HG03066 (cell line): Measurements from ENCODE around the gene TIAM2.
"Not testable (repeated sequence)": the region's sequence is repeated elsewhere in the genome, so short reads cannot be mapped to it uniquely, and the experiment has no call there.

Experiments
- ATAC-seq: cut with Tn5 transposase; IDR thresholded peaks from one replicate; pipeline ENCODE4 v1.9.1; 2021; ENCODE audit warnings: low read depth; ENCODE audit not compliant: unreplicated experiment

Gene TIAM2

DNA sequence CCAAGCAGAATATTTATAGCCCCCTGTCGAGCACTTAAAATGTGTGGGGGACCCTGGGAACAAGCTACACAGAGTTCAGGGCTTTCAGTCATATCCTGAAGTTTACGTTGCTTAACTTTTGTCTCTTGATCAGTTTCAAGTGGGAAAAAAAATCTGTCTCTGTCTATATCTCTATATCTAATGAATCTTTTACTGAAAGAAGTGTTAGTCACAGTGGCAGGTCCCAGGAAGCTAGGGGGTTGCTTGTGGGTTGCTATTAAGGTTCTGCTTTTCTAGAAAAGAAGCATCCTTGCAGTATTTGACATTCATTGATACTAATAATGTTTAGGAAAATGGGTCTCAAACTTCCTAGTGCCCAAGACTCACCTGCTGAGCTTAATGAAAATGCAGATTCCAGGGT, 192.0 kb downstream of the TIAM2 start:
- no peak for ATAC-seq

DNA sequence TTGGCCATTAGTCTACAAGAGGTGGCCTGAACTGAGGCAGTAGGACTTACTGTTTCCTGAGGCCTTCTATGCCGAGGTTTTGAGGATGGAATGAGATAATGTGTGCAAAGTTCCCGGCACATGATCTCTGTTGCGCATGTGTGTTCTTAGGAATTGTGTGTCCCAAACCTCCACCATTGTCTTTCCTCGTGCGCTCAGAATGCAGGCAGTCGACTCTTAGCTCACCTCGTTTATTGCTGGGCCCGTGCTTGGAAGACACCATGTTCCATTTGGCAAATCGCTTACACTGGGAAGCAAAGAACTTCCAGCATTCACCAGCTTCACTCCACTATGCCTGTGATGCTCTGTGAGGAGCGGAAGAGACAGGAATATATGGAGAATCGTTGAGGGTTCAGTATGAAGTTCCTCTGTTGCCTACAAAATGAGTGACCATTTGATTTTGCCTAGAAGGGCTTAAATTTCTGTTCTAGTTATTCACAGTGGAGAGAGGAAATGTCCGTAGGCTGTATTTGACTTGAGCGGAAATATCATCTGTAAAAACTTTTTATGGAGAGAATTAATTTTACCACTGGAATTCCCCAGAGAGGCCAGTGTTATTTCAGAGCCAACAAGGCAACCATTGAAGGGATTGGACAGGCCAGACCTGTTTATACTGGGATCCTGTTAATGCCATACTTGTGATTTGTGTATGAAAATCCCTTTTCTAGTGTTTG, 193.0 kb downstream of the TIAM2 start:
- no peak for ATAC-seq

DNA sequence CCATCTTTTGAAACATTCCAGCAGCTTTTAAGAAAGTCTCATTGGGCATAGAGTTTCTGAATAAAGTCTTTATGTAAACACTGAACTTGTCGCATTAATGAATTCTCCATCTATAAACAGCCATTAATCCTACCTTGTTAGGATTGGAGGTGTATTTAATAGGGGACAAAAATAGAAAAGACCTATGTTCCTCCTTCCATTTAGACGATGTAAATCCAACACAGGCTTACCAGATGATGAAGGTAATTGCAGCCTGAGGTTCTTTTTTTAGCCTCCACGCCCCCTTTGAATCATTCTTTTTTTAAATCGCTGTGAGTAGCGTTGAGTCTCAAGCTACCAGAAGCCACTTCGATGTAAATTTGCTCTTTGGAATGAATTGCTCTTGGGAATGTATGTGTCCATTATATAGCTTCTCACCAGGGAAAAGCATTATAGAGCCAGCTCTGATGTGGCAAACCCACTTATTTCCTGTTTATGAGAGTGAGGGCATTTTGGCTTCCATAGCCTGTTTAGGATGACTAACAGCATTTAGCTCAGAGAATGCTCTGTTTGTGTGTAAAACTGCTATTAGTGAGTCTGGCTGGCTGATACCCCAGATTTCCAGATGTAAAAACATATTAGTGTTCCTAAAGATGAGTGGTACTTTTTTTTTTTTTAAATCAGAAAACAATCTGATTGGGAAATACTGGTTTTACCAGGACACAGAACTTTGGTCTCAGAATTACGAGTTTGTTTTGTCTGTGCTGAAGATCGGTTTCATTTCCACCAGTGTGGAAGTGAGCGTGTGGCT, 193.8 kb downstream of the TIAM2 start:
- ATAC-seq = no peak

DNA sequence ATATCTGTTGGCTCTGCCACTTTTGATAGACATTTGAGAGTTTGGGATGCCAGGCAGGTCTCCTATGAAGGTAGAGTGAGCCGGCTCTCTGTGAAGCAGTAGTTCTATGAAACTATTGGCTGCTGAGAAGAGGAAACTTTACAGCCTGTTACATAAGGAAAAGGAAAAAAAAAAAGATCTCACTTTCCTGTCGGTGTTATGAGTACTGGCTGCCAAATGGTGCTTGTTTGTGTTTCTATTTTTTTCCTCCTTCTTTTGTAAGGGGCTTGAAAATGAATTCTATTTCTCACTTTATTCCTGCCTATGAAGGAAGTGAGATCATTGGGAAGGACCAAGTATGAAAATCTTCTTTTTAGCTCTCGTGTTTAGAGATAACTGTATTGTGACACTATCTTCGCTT, 195.6 kb downstream of the TIAM2 start:
- no peak for ATAC-seq

DNA sequence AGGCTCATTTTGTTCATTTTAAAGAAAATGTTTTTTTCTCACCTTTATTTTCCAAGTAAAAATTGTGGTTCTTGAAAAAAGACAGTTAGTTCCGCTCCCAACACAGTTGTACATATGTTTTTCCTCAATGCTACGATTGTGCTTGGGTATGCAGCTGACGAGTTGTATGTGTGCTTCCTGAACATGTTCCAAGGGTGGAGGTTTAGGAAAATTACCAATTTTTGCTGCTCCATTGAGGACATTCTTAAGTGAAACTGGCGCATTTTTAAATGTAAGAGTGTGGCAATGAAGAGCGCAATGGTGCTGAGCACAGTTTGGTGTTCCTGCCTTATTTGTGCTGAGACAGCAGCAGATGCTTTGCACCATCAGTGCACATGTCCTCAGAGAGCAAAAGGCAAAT, 198.4 kb downstream of the TIAM2 start:
- ATAC-seq = no peak

DNA sequence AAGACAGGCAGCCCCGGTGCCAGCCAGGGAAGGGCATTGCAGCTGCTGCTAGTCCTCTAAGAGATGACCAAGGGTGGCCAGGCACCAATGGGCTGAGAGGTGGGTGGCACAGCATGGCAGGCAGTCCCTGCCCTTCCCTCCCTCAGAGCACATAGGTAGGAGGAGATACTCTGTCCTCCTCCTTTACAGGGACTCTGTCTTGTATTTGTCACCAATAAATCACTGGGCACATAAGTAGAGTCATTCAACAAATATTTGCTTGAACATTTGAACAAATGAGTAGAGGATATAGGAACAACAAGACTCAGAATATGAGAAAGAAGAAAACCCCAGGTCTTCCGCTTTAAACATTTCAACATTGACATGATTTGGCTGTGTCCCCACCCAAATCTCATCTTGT, 199.3 kb downstream of the TIAM2 start:
- ATAC-seq = no peak

DNA sequence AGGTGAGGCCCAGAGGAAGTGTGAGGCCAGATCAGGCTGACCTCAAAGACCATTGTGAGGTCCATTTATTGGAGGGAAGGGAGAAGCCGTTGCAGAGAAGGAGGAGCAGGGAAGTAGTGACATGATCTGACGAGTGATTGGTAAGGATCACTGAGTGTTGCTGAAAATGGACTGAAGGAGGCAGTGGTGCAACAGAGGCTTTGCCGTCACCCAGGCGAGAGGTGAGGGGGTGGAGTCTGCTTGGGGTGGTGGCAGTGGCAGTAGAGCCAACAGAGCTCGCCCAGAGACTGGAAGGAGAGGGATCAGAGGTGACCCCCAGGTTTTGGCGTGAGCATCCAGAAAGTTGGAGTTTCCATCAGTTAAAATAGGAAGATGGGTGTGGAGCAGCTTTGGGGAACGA, 200.8 kb downstream of the TIAM2 start:
- no peak for ATAC-seq

DNA sequence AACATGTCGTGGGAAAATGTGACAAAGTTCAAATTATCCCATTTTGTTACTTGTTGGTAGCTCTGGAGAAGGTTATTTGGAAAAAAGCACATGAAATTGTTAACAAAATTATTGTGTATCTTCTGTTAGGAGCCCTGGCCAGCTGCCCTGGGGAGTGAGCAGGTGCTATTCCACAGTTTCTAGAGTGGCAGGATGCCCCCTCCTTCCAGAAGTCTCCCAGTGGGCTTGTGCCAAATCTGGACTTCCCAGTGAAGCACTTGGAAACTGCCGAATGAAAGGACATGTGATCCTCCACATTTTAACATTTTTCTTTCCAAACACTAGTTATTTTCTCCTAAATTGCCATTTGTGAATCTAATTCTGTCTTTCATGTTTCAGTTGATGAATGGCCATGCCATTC, 201.8 kb downstream of the TIAM2 start:
- no peak for ATAC-seq

DNA sequence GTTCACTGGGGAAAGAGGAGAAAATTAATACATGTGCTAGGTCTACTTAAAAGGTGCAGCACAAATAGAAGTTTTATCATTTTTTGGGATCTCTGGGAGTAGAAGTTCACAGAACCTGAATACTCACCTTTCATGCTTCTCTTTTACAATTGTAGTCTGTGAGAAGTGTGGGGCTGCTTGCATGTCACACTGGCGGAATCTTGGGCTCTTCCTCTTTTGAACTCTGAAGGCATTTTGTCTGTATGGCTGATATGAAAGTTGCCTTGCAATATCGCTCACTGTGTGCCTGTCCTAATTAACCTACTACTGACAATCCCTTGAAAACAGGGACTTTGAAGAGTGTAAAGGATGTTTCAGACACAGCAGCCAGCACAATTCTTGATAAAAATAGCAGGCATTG, 202.8 kb downstream of the TIAM2 start:
- ATAC-seq = no peak

DNA sequence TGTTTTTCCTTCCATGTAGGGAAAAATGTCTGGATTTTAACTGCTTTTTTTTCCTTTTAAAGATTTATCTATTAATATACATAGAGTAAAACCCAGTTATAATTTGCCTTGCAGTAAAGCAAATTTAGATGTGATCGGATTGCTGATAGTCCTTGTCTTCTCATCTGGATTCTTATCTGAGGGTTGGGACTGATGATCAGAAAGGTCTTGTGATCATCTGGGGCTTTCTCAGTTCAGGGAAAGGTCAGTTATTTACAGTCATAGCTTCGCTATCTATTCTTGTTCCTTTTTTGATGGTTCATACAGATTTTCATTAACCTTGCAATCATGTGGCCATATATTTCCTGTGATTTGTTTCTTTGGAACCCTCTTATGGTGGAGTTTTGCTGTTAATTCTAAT, 204.9 kb downstream of the TIAM2 start:
- no peak for ATAC-seq

DNA sequence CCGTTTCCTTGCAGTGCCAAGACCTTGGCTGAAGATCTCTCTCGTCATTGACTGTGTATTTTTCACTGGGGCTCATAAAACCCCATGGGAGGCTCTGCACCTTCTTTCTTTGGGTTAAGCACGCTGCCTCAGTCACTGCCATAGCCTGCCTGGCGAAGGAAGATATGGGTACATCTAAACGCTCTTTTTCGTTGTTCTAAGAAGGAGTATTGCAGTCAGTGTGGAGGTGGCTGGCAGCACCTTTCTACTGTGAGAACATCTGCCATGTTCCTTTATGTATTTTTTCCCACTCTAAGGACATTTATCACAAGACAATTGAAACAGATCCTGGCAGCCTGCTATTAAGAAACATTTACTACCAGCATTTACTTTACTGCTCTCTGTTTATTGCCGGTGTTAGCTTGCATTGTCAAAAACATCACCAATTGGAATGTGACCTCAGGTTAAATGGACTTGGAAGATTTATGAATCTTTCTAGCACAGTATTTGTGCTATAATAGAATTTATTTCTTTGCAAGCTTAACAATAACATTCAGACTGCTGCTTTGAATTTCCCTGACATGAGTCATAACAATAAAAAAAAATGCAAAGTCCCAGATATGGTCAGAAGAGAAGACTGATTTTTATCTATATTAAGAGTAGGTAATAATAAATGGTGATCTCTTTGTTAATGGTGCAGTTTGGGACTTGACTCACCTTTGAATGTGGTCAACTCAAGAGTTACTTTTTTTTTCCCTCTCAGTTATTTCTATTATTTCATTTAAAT, 206.5 kb downstream of the TIAM2 start:
- ATAC-seq = no peak

DNA sequence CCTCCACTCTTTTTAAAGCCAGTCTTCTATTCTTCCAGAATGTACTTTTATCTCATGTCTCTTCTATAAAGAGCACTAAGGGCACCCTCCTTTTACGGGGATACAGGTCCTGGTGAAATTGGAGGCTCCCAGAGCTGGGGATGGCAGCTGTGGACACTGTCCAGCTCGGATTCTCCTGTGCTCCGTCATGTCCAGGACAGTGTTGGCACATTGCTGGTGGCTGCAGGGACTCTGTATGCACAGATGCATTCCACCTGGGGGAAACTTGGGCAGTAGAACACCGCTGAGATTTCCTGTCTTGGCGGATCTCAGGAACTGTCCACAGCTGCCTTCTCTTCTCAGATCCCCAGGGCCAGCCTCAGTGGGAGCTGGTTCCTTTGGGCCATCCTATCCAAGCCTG, 212.1 kb downstream of the TIAM2 start:
- no peak for ATAC-seq

DNA sequence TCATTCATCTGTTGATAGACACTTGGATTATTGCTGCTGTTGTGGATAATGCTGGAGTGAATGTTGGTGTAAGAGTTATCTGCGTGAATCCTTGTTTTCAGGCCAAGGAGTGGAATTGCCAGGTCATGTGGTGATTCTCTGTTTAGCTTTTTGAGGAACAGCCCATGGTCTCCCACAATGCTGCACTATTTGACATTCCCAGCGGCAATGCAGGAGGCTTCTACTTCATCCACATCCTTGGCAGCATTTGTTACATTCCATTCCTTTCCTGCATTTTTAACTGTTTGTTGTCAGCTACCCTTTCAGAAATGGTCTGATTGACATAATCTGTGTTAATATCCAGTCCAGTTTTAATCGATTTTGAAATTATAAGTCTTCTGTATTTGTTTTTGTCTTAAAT, 217.0 kb downstream of the TIAM2 start:
- ATAC-seq = no peak

DNA sequence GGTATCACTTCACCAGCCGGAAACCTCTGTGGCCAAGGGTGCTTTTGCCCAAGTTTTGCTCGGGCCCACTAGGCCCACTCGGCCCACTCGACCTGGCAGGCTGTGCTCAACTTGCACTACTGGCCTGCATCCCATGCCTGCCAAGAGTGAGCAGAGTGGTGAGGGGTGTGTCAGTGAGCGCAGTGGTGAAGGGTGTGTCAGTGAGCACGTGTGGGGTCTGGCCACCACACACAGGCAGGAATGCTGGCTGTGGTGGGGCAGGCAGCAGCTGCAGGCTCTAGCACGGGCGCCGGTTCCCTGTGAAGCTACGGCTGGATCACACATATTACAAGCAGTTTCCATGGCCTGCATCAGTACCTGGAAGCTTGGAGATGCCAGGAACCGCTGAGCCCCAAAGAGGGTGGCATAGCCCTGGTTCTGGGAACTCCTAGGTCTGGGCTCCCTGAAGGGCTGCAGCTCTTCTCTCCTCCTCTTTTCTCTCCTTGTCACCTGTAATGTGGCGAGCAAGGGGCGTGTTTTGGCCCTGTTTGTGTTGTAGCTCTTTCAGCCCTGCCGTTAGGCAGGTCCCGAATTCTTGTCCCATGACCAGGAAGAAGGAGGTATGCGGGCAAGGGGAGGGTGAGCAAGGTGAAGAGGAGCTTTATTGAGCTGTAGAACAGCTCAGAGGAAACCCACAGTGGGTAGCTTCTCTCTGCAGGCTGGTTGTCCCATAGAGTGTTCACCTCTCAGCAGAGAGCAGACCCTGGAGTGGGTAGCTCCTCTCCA, 217.7 kb downstream of the TIAM2 start:
- ATAC-seq = no peak

DNA sequence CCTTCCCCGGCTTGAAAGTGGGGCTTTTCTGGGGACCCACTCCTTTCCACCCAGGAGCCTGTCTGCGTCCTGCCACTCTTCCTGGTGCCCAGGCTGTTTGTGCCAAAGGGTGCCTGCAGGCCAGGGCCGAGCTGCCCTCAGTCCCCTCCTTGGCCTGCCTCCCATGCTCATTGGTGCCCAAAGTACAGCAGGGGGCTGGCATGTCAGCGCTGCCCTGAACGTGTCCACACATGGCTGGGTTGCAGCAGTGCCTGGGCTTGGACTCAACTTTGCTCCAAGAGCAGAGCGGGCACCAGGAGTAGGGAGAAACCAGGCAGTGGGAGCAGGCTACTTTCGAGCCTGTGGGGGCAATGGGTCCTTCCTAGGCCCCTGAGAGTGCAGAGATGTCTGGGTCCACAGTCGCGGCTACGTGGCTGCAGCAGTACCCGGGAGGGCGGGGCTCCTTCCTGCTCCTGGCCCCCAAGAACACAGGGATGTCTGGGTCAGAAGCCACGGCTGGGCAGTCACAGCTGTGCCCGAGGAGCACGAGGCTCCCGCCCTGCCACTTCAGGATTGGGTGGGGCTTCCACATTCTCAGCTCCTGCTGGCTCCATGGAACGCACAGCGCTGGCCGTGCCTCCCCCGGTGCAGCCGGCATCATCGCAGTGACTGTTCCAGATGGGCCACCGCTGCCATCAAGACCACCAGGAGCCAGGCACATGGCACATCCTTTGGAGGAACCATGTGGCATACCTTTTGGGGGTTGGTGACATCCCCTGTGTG, 218.7 kb downstream of the TIAM2 start:
- ATAC-seq = no peak

DNA sequence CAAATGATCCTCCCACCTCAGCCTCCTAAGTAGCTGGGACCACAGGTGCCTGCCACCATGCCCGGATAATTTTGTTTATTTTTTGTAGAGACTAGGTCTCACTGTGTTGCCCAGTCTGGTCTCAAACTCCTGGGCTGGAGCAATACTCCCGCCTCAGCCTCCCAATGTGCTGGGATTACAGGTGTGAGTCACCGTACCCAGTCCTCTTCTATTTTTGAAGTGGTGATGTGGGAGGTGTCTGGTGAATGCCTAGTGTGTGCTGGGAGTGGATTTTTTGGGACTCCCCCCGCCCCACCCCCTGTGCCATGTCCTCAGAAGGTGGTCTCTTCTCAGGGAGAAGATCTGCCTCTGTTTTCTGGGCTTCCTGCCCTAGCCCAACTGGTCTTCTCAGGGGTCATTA, 220.8 kb downstream of the TIAM2 start:
- no peak for ATAC-seq

DNA sequence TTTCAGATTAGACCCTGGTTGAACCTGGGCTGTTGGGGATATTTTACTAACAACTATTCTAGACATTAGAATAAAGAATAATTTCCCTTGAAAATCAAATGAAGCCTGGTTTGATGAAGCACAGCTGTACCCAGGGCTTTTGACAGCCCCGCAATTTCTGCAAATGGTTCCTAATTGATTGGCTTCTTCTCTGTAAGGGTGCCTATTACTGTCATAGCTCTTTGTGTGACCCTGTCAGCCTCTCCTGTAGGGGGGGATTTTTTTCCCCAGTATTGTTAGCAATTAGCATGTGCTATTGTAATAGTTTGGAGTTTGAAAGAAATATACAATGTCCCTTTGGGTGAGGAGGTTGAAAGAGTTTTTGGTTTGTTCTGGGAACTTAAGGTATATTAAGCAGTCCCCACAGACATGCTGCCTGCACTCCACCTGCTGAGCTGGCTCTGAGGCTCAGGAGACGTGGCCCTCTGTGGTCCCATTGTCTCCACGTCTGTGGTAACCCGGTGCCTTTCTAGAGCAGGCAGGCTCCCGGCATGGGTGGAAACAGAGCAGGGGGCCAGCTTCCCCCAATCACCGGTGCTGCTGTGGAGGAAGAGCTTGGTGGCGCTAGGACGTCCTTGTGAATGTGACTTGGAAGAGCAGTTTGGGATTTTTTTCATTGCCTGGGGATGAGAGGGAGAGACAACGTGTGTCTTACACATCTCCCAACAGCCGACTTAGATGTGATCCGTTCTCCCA, 221.4 kb downstream of the TIAM2 start:
- ATAC-seq = no peak

DNA sequence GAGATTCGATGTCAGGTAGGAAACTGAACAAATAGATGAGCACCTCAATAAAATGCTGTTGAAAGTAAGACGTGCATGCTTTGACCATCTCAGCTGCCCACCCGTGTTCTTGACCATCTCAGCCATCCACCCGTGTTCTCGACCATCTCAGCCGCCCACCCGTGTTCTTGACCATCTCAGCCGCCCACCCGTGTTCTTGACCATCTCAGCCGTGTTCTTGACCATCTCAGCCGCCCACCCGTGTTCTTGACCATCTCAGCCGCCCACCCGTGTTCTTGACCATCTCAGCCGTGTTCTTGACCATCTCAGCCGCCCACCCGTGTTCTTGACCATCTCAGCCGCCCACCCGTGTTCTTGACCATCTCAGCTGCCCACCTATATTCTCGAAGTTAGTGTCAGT, 223.6 kb downstream of the TIAM2 start:
- not testable (repeated sequence) for ATAC-seq

DNA sequence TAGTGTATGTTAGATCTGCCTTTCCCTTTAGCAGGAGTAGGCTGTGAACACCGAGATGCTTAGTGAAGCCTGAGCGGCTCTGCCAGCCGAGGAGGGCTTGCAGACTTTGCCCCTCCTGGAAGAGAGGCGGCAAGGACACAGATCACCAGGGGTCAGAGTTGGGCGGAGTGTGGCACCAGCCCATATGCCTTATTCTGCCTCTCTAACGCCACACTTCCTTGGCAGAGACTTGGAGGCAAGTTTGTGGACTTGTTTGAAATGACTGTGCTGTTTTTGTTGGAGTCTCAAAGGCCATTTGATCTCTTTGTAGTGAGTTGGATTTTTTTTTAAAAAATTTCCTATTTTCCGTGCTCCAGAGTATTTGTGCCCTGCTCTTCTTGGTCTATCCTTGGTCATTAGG, 224.2 kb downstream of the TIAM2 start:
- no peak for ATAC-seq
